ENCODE data around the gene EVPL. TPM values are rescaled to one million over a fixed set of nuclear protein-coding genes. Genes with fewer than 3 reads are reported as not detected.
"Not testable (repeated sequence)": the region's sequence is repeated elsewhere in the genome, so short reads cannot be mapped to it uniquely, and the experiment has no call there.

The EVPL gene
- total RNA-seq, 1 experiment from 2014 or later: not detected

DNA sequence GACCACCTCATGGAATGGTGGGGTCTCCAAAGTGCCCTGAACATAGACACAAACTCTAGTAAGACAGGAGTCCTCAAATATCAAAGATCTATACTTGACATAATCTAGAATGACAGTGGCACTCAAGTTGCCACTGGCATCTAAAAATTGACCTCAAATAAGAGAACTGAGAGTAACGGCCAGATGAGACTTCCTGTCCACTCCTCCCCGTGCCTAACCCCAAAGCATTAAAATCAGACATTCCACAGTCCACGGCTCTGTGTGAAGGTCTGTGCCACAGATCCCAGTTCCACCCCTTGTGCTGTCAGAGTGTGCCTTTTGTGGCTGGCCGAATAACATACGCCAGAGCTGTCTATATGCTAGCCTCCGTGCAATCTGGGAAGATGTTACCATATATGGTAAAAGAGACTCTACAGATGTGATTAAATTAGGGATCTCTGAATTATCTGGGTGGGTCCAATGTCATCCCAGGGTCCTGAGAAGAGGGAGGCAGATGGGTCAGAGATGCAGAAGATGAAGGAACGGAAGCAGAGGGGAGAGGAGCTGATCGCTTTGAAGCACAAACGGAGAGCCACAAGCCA, 21.0 kb upstream of the EVPL start:
- DNase-seq (ENCODE audit: low spot score): no peak

DNA sequence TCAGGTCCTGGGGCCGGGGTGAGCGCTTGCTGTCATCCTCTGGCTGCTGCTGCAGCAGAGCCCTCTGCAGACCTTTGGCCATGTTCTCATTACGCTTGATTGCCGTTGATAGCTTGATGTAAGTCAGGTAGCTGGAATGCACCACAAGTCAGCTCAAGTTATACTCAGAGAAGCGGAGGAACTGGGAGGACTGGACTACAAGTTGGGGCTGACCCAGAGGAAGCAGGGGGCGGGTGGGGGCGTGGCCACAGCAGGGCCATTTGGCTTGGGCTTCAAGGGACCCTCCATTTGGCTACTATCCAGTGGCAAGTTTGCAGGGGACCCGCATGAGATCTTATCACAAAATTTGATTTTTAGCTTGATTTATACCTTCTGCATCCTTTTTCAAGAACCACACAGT, 19.0 kb upstream of the EVPL start:
- DNase-seq (ENCODE audit: low spot score): no peak

- not testable (repeated sequence) for DNase-seq (ENCODE audit: low spot score)
Measured at GRCh38 chr17:76044475-76045007, 17.4 kb upstream of the EVPL start.

DNA sequence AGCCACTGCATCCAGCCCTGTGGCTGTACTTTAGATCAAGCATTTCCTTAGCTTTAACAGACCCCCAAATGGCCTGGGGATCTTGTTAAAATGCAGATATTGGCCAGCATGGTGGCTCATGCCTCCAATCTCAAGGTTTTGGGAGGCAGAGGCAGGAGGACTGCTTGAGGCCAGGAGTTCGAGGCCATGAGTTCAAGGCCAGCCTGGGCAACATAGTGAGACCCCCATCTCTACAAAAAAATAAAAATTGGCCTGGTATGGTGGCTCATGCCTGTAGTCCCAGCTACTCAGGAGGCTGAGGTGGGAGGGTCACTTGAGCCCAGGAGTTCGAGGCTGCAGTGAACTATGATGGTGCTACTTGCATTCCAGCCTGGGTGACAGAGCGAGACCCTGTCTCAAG, 15.8 kb upstream of the EVPL start:
- DNase-seq (ENCODE audit: low spot score): not testable (repeated sequence)

GRCh38 chr17:76040376-76040775, 13.3 kb upstream of the EVPL start:
- no peak for DNase-seq (ENCODE audit: low spot score)

DNA sequence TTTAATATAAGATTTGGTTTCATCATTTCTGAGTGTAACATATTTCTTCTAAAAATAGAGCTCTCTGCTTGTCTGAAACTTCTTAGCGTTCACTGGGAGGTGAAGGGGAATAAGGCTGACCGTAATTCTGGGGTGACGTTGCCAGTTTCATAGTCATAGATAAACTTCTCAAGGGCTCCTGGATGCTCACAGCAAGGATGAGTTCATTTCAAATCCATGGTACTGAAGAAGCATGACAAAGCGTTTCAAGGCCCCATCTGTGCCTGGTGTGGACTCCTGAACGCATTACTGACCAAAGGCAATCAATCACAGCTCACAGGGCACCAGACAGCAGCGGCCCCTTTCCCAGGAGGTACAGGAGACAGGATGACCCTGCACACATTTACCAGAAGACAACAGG, 12.0 kb upstream of the EVPL start:
- DNase-seq (ENCODE audit: low spot score): no peak

GRCh38 chr17:76038050-76038449, 10.9 kb upstream of the EVPL start:
- DNase-seq (ENCODE audit: low spot score): no peak

DNA sequence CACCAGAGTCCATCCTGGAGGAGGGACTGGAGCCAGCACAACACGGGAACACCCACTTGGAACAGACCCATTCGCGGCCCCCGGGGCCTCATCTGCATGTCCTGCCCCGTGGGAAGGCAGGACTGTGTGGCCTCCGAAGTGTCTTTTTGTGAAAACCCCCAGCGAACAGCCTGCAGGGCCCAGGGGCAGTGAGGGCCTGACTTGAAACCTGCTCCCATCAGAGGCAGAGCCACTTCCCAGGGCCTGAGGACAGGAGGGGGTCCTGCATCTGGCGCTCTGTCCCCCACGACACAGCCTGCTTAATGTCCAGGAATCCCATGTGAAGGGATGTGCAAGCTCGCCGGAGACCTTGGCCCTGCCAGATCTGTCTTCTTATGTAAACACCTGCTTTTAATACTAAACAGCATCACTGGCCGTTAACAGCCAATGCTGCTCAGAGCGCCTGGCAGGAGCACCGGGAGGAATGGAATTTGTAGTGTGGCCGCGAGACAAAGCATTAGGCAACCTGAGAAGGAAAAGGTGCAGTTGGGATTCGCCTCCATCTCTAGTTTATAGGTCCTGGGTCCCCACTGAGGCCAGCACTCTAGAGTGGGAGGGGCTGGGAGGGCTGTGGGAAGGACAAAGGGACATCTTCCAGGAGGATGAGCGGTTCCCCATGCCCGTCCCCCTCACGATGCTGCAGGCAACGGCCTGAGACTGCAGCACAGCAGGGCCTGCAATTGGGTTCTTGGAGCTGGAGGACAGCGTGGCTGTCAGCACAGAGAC, 9.6 kb upstream of the EVPL start:
- DNase-seq (ENCODE audit: low spot score): no peak

- DNase-seq (ENCODE audit: low spot score): no peak
Measured at GRCh38 chr17:76034428-76035350, 7.6 kb upstream of the EVPL start.

GRCh38 chr17:76033139-76033538, 6.0 kb upstream of the EVPL start:
- no peak for DNase-seq (ENCODE audit: low spot score)

GRCh38 chr17:76032780-76033108, 5.6 kb upstream of the EVPL start:
- no peak for DNase-seq (ENCODE audit: low spot score)

DNA sequence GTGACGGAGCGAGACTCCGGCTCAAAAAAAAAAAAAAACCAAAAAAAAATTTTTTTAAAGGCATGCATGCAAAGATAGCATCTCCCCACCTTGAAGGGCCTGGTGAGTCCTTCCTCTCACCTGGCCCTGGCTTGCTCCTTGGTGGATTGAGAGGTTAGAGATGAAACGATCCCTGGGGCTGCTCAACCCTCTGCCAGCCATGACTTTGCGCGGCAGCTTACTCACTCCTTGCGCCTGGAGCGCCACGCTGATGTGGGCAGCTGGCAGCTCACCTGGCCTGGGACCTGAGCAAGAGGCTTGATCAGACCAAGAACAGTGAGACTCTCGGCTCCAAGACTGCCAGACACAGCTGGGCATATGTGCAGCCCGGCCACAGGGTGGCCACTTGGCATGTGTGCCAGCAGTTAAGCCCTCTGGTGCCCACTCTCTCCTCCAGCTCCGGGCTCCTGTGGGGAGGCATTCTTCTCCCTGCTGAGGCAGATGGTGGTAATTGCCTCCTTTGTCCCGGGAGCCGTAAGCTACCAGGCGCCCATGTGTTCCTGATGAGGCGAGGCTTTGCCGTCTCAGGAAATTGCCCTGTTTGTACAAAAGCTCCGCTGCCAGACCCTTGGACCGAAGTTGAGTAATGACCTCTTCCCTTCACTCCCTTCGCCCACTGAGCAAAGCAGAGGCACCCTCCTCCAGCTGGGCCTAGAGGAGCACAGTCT, 5.1 kb upstream of the EVPL start:
- DNase-seq (ENCODE audit: low spot score): no peak

DNA sequence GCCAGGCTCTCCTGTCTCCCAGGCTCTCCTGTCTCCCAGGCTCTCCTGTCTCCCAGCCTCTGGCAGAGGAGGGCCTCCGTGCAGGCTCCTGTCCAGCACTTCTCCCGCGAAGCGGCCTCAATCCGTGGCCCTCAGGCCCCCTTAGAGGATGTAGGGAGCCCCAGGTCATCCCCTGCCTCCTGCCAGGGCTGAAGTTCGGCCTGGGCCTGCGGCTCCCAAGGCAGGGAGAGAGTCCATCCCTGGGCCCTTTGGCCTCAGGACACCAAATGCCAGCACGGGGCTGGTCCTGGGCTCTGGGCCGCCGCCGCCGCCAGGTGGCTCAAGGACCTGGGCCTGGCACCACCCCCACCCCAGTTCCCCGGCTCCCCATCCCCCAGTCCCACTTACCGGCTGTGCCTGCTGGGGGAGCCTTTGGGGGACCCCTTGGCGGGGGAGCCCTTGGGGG, 370 bp downstream of the EVPL start:
- no peak for DNase-seq (ENCODE audit: low spot score)

- no peak for DNase-seq (ENCODE audit: low spot score)
Measured at GRCh38 chr17:76025294-76025693, 1.8 kb downstream of the EVPL start.

- no peak for DNase-seq (ENCODE audit: low spot score)
Measured at GRCh38 chr17:76024353-76024752, 2.8 kb downstream of the EVPL start.

GRCh38 chr17:76023900-76024237, 3.2 kb downstream of the EVPL start:
- DNase-seq (ENCODE audit: low spot score): no peak

DNA sequence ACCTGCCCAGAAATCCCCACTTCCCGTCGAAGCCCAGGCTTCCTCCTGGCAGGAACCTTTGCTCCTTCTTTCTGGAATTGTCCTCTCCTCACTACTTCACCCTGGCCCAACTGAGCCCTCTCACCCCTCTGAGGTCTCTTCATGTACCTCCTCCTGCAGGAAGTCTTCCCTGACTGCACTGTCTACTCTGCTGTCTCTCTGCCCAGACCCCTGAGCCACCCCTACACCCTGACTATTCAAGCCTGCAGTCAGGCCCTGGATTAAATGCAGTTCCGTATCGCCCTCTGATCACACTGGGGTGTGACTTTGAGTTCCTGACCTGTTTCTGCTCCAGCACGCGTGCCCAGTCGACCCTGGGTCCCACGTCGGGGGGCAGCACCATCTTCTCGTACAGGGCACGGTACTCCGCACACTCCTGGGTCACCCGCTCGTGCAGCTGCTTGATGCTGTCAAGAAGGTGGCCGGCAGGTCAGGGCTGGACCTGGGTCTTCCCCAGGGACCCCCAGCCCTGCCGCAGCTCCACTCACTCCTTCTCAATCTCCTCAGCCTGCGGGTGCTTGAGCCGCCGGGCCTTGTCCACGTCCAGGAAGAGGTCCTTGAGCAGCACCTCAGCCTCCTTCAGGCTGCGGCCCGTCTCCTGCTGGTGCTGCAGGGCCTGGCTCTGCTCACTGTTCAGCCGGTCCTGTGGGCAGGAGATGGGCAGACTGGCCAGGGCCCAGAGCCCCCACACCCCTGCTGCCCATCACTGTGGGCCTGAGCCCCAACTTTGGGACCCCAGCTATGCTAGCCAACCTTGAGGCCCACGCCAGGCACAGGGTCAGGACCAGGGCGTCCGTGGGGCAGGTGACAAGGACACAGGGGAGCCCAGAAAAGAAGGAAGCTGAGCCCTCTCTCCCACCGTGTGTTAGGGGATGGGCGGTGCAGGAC, 3.9 kb downstream of the EVPL start:
- no peak for DNase-seq (ENCODE audit: low spot score)

DNA sequence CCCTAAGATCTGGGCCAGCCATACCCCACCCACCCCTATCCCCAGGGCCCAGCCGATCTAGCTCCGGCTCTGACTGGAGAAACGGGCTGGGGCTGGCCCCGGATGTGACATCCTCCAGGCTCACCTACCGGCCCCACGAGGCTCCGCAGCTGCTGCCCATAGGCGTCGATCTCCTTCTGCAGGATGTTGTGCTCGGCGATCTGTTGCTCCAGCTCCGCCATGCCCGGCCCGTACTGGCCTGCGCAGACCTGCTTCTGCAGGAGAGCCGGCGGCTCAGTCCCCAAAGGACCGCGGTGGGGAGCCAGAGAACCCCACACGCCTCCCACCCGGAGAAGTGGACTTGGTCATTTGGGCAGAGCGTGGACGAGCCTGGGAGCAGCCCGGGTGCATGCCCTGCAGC, 4.8 kb downstream of the EVPL start:
- DNase-seq (ENCODE audit: low spot score): no peak

- no peak for DNase-seq (ENCODE audit: low spot score)
Measured at GRCh38 chr17:76019833-76020467, 7.2 kb downstream of the EVPL start.

DNA sequence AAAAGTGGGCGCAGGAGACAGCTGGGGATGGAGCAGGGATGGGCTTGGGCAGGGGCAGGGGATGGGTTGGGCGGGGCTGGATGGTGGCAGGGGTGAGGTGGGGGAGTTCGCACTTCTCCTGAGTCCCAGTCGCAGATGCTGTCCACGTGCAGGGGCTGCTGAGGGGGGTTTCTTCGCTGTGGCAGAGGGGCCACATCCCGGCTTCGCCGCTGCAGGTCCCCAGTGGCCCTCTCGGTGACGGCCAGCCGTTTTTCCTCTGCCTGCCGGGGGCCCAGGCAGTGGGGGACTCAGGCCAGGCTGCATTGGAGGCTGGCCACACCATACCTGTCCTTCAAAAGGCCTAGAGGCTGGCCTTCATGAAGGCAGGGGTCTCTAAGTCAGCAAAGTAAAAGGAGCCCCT, 8.3 kb downstream of the EVPL start:
- DNase-seq (ENCODE audit: low spot score): no peak
